T1000 (cell line): ENCODE measurements around the gene HLCS.
A peak's percentile ranks its signal among the peaks of the same experiment; 100 is the strongest.
"Not testable (repeated sequence)": the region's sequence is repeated elsewhere in the genome, so short reads cannot be mapped to it uniquely, and the experiment has no call there.

Source experiments
- DNase-seq: peaks from one replicate; lab custom pipeline; 2025; ENCODE audit warnings: mixed read lengths; lab: John Stamatoyannopoulos, UW

HLCS gene

DNA sequence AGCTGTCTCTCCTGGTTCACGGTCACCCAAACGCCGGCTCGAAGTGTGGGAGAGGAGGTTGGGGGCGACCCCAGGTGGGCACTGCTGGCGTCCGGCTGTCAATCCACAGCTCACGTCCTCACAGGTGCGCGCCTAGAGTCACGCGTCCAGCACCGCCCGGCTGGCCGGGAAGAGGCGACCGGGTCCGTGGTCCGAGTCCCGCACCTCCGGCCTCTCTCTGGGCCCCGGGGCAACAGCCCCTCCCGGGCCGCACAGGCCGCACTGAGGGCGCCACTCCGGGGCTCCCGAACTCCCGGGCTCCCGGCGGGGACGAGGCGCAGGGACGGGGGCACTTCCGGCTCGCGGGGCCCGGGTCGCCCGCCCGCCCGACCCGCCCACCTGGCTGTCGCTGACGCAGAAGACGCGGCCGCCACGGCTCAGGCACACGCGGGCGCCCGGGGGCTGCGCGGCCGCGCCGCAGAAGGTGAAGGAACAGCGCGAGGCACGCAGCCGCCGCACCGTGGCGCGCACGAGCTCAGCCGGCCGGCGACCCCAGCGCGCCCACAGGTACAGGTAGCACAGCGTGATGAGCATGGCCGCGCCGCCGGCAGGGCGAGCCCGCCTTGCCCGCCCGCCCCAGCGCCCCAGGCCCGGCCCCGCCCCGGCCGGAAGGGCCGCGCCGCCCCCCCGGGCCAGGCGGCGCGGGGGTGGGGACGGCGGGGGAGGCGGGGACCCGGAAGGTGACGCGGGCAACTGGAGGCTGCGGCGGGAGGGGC is at the start of gene HLCS:
HLCS (minus strand) TSS at position 604 of the 755 bp plus-strand sequence; CDS start at position 573, 31 bp downstream.
- peak; percentile 48 for DNase-seq

DNA sequence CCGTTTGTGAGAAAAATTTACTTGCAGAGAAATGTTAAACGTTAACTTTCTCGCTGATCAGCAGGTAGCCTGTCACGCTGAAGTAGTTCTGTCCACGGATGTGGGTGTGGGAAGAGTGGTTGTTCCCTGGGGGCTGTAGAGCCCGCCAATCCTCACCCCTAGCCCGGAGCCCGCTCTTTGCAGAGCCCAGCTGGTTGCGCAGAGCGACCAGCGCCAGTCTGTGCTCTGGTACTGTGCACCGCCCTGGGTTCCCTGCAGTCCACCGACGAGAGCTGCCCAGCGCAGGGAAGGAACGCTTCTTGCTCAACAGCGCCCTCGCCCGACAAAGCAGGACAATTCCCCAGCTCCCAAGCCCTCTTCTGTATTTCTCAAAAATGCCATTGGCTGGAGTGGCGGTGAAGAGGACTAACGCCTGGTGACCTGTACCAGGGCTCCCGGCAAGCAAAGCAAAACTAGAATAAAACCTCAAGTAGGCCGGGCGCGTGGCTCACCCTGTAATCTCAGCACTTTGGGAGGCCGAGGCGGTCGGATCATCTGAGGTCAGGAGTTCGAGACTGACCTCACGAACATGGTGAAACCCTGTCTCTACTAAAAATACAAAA is 43.4 kb upstream of the HLCS start:
- DNase-seq: no peak

DNA sequence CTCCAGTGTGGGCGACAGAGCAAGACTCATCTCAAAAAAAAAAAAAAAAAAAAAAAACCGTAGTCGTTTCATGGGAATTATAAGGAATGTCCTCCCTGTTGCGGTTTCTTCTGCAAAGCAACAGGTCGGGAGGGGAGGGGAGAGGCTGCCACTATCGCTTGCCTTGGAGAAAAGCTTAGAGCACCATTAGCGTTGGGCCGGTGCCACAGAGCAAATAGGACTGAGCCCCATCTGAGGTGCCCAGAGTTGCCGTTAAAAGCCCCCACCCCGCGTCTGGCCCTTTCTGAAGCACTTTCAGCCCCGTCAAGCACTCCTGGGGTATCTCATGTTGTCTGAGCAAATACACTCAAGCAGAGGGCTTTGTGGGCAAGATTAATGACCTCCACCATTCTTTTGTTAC is 42.3 kb upstream of the HLCS start:
- DNase-seq: no peak

DNA sequence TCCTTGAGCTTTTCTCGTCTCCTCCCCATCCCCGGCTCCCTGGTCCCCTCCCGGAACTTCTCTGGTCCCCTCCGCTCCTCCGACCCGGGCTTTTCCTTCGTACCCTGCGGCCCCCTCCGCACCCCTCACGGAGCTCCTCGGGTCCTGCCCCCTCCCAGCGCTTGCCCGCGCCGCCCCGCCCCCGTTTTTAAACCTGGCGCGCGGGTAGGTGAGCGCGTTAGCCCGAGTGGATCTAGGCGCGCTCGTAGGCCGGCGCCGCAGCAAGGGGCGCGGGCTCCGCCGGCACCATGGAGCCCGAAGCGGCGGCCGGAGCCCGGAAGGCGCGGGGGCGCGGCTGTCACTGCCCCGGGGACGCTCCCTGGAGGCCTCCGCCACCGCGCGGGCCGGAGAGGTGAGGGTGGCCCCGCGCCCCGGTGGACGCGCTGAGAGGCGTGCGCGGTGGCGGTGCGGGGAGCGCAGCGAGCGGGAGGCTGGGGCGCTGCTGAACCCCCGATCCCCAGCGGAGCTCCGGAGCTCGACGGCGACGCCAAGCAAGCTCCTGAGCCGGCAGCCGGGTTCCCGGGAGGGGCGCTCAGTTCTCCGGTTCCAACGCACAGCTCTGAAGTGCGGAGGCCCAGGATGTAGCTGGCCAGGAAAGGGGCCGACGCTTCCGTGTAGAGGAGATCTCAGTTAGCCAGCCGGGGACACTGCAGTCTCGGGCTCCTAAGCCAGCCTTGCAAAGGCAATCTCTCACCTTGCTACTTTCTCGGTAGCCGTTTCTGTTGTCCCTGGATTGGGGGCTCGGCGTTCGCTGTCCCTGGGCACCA is 40.2 kb upstream of the HLCS start, which contains the start of gene RIPPLY3:
RIPPLY3 (plus strand) TSS at position 217 of the 806 bp plus-strand sequence; CDS start at position 288, 71 bp downstream.
- peak; percentile 7 for DNase-seq

DNA sequence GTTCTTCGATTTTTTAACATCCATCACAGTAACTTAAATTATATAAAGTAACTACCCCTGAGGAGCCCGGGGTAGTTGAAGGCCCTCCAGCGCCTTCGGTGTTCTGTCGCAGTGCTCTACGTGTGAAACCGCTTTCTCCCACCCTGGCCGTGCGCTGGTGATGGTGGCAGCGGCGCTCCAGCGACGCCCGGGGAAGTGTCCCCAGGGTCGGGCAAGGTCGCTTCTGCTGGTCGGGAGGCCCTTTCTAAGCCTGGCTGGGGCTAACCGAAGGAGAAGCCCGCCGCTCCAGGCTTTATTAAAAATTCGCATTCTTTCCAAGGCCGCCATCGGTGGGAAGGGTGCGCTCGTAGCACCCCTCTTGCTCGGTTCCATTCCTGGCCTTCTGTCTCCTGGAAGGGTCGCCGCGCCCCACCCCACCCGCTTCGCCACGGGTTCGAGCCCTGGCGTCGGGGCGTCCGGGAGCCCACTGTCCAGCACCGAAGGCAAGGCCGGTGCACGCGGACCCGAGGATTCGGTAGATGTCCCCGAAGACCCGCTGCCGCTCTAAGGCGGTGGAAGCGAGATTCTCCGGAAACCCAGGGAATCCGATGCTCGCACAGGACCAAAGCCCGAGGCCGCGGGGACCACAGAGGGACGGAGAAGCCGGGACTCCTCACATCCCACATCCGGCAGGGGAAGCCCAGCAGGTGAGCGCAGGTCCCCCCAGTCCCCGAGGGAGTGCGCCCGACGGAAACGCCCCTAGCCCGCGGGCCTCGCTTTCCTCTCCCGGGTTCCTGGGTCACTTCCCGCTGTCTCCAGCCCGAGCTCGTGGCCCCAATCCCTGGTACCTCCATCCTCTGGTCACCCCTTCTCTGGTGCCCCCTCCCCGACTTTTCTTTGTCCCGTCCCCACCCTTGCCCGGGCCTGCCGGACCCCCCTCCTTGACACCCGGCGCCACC is 39.3 kb upstream of the HLCS start:
- DNase-seq: no peak

DNA sequence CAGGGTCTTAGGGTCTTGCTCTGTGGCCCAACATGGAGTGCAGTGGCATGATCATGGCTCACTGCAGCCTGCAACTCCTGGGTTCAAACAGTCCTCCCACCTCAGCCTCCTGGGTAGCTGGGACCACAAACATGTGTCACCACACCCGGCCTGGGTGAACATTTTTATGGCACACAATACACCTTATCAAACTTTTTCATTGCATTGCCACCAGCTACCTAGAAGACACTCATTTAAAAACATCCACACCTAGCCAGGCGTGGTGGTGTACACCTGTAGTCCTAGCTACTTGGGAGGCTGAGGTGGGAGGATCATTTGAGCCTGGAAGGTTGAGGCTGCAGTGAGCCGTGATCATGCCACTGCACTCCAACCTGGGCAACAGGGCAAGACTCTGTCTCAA is 37.4 kb upstream of the HLCS start:
- DNase-seq: not testable (repeated sequence)

DNA sequence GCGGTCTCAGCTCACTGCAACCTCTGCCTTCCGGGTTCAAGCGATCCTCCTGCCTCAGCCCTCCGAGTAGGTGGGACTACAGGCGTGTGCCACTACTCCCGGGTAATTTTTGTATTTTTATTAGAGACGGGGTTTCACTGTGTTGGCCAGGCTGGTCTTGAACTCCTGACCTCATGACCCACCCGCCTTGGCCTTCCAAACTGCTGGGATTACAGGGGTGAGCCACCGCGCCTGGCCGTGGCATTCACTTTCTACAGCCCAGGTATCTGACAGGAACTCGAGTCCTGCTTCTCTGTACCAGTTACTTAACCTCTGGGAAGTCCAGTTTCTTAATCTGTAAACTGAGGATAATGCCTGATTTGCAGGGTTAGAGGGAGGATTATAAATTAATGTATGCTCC is 36.4 kb upstream of the HLCS start:
- DNase-seq: not testable (repeated sequence)

DNA sequence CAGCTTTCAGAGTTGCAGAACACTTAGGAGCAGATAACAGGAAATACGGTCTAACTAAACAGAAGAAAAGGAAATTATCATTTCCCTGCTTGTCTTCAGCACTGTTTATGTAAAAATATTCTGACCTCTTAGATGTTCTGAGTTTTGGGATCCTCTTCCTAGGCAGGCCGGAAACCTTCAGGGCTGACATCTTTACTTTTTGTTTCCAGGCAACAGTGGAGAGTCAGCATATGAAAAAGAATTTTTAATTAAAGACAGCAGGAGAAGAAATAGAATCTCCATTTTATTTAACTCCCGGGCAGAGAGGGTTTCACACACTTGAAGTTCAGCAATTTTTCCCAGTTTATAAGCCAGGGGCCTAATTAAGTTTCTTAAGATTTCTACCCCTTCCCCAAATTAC is 35.0 kb upstream of the HLCS start:
- DNase-seq: no peak

DNA sequence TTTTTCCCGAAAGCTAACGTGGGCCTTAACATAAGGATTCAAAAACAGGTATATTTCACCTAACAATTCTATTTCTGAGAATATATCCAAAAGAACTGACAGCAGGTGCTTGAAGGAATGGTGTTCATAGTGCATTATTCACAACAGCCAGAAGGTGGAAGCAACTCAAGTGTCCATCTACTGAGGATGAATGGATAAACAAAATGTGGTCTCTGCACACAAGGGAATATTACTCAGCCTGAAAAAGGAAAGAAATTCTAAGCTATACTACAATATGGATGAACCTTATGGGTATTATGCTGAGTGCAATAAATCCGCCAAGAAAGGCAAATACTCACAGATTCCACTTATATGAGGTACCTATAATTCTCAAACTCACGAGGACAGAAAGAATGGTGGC is 33.9 kb upstream of the HLCS start:
- DNase-seq: no peak

DNA sequence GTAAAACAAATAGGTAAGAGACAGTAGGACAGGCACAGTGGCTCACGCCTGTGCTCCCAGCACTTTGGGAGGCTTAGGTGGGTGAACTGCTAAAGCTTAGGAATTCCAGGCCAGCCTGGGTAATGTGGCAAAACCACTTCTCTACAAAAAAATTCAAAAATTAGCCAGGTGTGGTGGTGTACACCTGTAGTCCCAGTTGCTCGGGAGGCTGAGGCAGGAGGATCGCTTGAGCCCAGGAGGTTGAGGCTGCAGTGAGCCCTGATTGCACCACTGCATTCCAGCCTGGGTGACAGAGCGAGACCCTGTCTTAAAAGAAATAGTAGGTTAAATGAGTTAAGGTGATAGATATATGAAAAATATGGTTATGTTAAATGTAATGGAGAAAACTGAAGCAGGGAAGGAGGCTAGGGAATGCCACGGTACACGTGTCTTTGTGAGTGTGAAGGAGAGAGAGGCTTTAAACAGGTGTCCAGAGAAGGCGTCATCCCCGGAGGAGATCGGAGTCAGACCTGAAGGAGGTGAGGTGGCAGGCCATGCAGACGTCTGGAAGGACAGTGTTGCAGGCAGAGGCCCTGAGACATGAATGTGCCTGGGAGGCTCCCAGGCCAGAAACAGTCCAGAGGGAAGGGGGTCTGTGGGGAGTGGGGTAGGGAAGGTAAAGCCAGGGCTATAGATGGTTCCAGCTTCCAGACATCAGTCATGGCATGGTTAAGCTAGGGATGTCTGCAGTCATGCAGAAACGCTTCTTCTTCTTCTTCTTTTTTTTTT is 32.8 kb upstream of the HLCS start:
- DNase-seq: no peak

DNA sequence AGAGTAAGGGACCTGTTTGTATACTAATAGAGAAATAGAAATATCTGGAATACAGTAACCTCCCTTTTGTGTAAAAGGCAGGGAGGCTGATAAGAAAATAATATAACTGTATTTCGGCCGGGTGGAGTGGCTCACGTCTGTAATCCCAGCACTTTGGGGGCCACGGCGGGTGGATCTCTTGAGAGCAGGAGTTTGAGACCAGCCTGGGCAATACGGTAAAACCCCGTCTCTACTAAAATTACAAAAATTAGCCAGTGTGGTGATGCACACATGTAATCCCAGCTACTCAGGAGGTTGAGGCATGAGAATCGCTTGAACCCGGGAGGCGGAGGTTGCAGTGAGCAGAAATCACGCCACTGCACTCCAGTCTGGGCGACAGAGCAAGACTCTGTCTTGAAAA is 28.8 kb upstream of the HLCS start:
- not testable (repeated sequence) for DNase-seq

DNA sequence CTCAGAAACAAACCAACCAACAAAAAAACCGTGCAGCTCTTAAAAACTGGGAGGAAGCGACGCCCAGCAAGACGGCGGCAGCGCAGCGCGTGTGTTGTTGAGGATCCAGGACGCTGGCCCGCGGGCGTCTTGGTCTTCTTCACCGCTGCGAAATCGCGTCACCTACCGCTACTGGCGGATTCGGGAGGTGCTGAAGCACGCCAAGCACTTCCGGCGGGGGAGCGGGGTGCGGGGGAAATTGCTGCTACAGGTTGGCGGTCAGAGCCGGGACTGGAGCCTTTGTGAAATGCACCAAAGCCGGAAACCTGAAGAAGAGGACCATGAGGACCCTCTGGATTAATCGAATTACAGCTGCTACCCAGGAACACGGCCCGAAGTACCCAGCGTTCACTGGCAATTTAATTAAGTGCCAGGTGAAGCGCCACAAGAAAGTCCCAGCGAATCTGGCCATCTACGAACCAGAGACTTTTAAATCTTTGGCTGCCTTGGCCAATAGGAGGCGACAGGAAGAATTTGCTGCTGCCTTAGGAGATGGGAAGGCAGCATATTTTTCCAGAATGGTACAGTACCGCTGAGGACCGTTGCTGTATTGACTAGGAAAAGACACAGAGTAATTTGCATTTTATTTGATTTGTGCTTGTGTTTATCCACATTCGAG is 28.2 kb upstream of the HLCS start:
- no peak for DNase-seq

DNA sequence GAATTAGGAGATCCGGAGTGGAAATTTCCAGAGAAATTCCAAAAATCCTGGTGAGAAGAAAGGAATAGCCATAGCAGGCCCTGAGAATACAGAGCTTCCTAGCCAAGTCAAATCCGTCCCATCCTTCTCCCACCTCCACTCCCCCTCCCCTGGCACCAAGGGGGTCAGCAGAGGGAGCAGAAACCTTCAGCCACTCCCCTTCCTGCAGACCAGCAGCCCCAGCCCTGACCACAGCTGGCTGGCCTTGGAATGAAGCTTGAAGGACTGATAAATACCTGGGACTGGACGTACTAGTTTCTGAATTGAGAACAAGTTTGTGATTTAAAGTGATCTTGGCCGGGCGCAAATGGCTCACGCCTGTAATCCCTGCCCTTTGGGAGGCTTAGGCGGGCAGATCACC is 26.2 kb upstream of the HLCS start:
- no peak for DNase-seq

DNA sequence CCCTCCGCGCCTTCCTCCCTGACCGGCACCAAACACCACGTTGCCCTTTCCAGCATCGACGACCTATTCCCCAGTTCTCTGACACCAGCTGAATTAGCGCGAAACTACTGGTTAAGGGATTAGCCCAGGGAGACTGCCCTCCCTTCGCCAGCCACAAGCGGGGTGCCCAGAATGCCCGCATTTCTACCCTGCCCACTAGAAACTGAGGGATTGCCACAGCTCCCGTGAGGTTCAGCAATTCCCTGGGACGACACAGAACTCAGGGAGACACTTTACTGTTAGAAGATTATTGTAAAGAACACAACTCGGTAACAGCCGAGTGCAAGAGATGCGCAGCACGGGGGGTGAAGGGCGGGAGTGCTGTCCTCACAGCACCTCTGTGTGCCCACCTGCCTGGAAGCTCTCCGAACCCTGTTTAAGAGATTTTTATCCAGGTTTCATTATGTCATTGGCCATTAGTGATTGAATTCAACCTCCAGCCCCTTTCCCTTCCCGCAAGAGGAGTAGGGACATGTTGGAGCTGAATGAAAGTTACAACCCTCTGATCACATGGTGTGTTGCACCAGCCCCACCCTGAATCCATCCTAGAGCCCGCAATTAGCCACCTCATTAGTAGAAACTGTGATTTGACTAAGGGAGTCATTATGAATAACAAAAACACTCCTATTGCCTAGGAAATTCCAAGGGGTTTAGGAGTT is 24.2 kb upstream of the HLCS start:
- DNase-seq: no peak

DNA sequence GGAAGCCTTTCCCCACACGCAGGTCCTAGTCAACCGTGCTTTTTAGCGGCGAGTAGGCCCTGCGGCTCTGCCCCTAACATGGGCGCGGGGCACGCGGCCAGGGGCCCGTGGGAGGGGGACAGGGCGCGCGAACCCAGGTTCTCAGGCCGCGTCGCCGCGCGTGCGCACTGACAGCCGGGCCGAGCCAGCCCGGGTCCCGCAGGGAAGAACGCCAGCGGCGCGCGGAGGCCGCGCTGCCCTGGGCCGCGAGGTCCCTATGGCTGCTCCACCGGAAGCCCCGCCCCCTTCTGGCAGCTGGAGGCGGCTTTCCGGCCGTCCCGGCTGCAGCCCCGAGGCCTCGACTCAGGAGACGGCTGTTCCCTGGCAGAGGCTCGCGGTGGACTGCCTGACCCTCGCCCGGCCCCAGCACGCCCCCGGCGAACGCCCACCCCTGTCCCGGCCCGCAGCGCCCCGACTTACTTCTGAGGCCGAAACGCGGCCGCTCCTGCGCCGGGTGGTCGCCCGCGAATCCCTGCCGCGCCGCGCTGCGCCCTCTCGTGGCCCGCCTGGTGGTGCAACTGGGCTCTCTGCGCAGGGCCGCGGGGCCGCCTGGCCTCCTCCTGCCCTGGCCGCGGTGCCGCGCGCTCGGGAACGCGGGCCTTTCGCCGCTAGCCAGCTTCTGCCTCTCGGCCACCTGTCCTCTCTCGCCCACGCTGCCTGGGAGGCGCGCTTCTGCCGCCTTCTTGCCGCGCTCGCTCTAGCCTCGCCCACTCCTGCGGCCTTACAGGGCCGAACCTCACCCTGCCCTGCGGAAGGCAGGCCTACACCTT is 23.4 kb upstream of the HLCS start:
- DNase-seq: peak; percentile 93

DNA sequence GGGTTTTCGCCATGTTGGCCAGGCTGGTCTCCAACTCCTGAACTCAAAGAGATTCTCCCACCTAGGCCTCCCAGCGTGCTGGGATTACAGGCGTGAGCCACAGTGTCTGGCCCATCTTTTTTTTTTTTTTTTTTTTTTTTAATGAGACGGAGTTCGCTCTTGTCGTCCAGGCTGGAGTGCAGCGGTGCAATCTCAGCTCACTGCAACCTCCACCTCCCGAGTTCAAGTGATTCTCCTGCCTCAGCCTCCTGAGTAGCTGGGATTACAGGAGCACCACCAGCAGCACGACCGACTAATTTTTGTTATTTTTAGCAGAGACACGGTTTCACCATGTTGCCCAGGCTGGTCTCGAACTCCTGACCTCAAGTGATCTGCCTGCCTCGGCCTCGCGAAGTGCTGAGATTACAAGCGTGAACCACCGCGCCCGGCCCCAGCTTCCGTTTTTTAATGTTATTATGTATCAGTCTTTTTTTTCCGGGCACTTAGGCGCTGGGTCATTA is 22.8 kb upstream of the HLCS start:
- not testable (repeated sequence) for DNase-seq

DNA sequence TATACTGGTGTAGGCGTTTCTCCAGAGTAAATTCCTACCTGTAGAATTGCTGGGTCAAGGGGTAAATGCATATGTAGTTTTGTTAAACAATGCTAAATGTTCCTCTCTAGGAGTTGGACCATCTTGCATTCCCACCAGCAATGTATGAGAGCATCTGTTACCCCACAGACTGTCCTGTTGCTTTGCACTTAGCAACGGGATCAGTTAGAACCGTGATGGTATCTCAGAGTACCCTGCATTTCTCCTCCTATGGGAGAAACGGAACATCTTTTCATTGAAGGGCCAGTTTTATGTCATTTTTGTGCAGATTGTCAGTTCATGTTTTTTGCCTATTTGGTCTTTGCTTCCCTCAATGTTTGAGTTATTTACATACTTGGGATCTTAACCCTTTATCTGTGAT is 22.1 kb upstream of the HLCS start:
- no peak for DNase-seq

DNA sequence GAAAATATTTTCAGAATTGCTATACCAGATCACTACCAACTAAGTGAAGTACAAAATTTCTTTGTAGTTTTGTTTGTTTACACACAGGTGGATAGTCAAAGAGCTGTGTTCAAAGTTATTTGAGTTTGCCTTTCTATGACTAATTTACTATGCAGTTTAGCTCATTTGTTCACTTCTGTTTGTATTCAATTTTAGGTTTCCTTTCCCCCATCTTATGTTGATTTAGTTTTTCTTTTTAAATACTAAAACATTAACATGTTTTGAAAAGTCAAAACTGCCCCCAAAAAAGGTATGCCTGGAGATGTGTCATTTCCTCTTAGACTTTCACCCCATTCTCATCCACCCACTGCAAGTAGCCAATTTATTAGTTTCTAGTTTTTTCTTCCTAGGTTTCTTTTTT is 21.4 kb upstream of the HLCS start:
- no peak for DNase-seq
